Subcutaneous adipose tissue (tissue), 4 donors: Measurements from ENCODE around the gene ATP13A3. TPM values are rescaled to one million over a fixed set of nuclear protein-coding genes. Genes with fewer than 3 reads are reported as not detected.

Experiments
- CTCF ChIP-seq: fragments of 450-650 bp; IDR thresholded peaks from one replicate; pipeline ENCODE4 v1.5.1; 2016; ENCODE audit warnings: low read depth, mild to moderate bottlenecking, control low read depth, antibody characterized with exemption, moderate library complexity
- total RNA-seq, 4 donors: library from RNA; depleted of rRNA; stranded (reverse); fragments of >200 nt; gene quantifications; one replicate each; pipeline ENCODE4 v1.1.0, GENCODE V29; 2016

ATP13A3 gene
- 100 to 1,000 TPM; 117 to 222 (median 170) TPM for total RNA-seq

- no peak for TF ChIP-seq CTCF
Observed at GRCh38 chr3:194486540-194487288, at the start of gene ATP13A3. ATP13A3 (minus strand) TSS chr3:194487002; CDS start chr3:194462190, 24,812 bp downstream.

GRCh38 chr3:194534243-194534642 is 47.4 kb upstream of the ATP13A3 start:
- TF ChIP-seq CTCF = no peak

- no peak for TF ChIP-seq CTCF
Observed at GRCh38 chr3:194532591-194532990, 45.8 kb upstream of the ATP13A3 start.

- no peak for TF ChIP-seq CTCF
Observed at GRCh38 chr3:194527726-194528125, 40.9 kb upstream of the ATP13A3 start.

- no peak for TF ChIP-seq CTCF
Observed at GRCh38 chr3:194526164-194526563, 39.4 kb upstream of the ATP13A3 start.

- no peak for TF ChIP-seq CTCF
Observed at GRCh38 chr3:194522579-194523046, 35.8 kb upstream of the ATP13A3 start.

GRCh38 chr3:194521510-194522260 is 34.9 kb upstream of the ATP13A3 start:
- TF ChIP-seq CTCF = no peak
